Ishikawa (cell line): ENCODE results near the gene ACOXL.

Source experiments
- CEBPB ChIP-seq: IDR thresholded peaks from 2 replicates; pipeline ENCODE4 v1.6.1; 2012
- CREB1 ChIP-seq: IDR thresholded peaks from 2 replicates; pipeline ENCODE4 v1.6.1; 2012; ENCODE audit warnings: low read depth
- EGR1 ChIP-seq: IDR thresholded peaks from 2 replicates; pipeline ENCODE4 v1.6.1; 2012
- EP300 ChIP-seq: IDR thresholded peaks from 2 replicates; pipeline ENCODE4 v1.6.1; 2012; ENCODE audit warnings: borderline replicate concordance
- FOXM1 ChIP-seq: IDR thresholded peaks from 2 replicates; pipeline ENCODE4 v1.6.1; 2012; ENCODE audit warnings: low read depth, borderline replicate concordance
- MAX ChIP-seq: IDR thresholded peaks from 2 replicates; pipeline ENCODE4 v1.6.1; 2012
- NFIC ChIP-seq: IDR thresholded peaks from 2 replicates; pipeline ENCODE4 v1.6.1; 2012
- RAD21 ChIP-seq: IDR thresholded peaks from 2 replicates; pipeline ENCODE4 v1.6.1; 2012; ENCODE audit warnings: low read depth
- REST ChIP-seq: IDR thresholded peaks from 2 replicates; pipeline ENCODE4 v1.6.1; 2012; ENCODE audit warnings: low read depth, mild to moderate bottlenecking
- TAF1 ChIP-seq: IDR thresholded peaks from 2 replicates; pipeline ENCODE4 v1.6.1; 2012; ENCODE audit warnings: low read depth, mild to moderate bottlenecking
- TCF12 ChIP-seq: IDR thresholded peaks from 2 replicates; pipeline ENCODE4 v1.6.1; 2012; ENCODE audit warnings: low read depth
- TEAD4 ChIP-seq: IDR thresholded peaks from 2 replicates; pipeline ENCODE4 v1.6.1; 2012
- USF1 ChIP-seq: IDR thresholded peaks from 2 replicates; pipeline ENCODE4 v1.6.1; 2012
- YY1 ChIP-seq: IDR thresholded peaks from 2 replicates; pipeline ENCODE4 v1.6.1; 2012; ENCODE audit warnings: low read depth
- ZBTB7A ChIP-seq: IDR thresholded peaks from 2 replicates; pipeline ENCODE4 v1.6.1; 2012; ENCODE audit warnings: low read depth

Gene ACOXL

GRCh38 chr2:110800611-110801402 lies 68.4 kb downstream of the ACOXL start:
- no peak for TF ChIP-seq TCF12
- no peak for TF ChIP-seq RAD21
- TF ChIP-seq ZBTB7A: no peak
- TF ChIP-seq CREB1: no peak
- TF ChIP-seq CEBPB: no peak
- TF ChIP-seq EGR1: no peak
- TF ChIP-seq TAF1: no peak
- TF ChIP-seq FOXM1: no peak
- no peak for TF ChIP-seq EP300
- no peak for TF ChIP-seq TEAD4
- no peak for TF ChIP-seq NFIC
- no peak for TF ChIP-seq USF1
- no peak for TF ChIP-seq REST
- TF ChIP-seq YY1: no peak
- TF ChIP-seq MAX: no peak

GRCh38 chr2:110802208-110802932 lies 70.0 kb downstream of the ACOXL start:
- TF ChIP-seq TAF1: no peak
- no peak for TF ChIP-seq FOXM1
- TF ChIP-seq ZBTB7A: no peak
- no peak for TF ChIP-seq RAD21
- no peak for TF ChIP-seq CREB1
- TF ChIP-seq USF1: no peak
- no peak for TF ChIP-seq EGR1
- TF ChIP-seq TCF12: no peak
- no peak for TF ChIP-seq YY1
- no peak for TF ChIP-seq CEBPB
- no peak for TF ChIP-seq TEAD4
- no peak for TF ChIP-seq REST

GRCh38 chr2:110804433-110804832 lies 72.1 kb downstream of the ACOXL start:
- TF ChIP-seq EP300 (no peak), RAD21 (no peak), FOXM1 (no peak), YY1 (no peak), TCF12 (no peak), TEAD4 (no peak), USF1 (no peak), MAX (no peak), EGR1 (no peak), TAF1 (no peak), CREB1 (no peak)

- no peak for TF ChIP-seq FOXM1
- no peak for TF ChIP-seq USF1
- TF ChIP-seq RAD21: no peak
- no peak for TF ChIP-seq CREB1
- TF ChIP-seq MAX: no peak
- no peak for TF ChIP-seq TAF1
- no peak for TF ChIP-seq EGR1
- no peak for TF ChIP-seq TEAD4
- TF ChIP-seq EP300: no peak
- TF ChIP-seq REST: no peak
- no peak for TF ChIP-seq ZBTB7A
Measured at GRCh38 chr2:110804915-110805314, 72.5 kb downstream of the ACOXL start.
